ENCODE results near the gene IL13RA1. TPM values are rescaled to one million over a fixed set of nuclear protein-coding genes. Genes with fewer than 3 reads are reported as not detected.
A peak's percentile ranks its signal among the peaks of the same experiment; 100 is the strongest.
"Not testable (repeated sequence)": the region's sequence is repeated elsewhere in the genome, so short reads cannot be mapped to it uniquely, and the experiment has no call there.

IL13RA1 gene
- total RNA-seq, 1 donor from 2014 or later = 44.6 TPM

DNA sequence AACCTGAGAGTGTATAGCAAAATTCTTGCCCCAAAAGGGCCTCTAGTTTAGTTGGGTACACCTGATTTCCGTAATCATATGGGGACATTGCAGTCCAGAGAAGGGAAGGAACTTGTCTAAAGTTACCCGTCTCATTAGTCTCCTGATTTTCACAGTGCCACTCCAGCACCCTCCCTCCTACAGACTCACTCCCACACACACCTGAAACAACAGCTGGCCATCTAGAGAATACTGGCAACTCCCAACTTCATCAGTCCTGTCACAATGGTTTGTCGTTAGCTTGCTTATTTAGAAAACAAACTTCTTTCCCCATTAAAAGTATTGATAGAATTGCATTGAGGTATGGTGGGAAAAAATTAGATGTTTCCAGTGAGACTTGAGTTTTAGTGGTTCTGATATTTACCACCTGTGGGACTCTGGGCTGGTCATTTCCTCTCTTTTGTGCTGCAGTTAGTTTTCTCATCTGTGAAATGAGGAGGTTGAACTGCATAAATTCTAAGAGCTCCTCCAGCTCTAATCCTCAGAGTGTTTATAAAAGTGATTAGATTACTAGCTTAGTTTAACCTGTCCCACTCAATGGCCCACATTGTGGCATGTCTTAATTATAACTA, 1.7 kb downstream of the IL13RA1 start:
- no peak for DNase-seq (ENCODE audit: low read depth, low spot score)

DNA sequence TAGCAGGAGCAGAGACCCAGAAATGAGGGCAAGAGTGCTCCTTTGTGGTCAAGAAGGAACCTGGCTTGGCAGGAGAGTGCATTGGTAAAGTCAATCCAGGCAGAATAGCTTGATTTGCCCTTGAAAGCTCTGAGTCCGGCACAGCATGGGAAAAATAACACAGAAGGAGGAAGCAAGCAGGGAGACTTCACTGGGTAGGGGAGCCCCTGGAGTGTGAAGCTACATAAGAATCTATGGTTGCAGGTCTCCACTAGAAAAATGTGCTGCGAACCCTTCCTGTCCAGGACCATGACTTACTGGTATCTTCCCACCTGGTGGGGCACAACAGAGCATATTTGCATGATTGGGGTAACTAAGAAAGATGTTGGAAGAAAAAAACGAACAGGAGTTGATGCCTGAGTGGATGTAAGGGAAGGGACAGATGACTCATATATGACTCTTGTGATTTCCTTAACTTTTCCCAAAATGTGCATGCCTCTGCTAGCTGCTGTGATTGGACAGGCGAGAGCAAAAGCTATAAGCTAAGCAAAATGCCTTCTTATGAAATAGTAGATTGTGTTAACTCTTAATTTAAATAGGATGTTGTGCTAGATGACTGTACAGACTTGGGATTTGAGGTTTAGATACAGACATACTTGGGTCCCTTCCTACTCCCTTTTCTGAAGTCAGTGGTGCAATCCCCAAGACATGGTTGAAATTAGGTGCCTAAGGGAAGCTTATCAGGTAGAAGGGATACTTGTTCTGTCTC, 3.3 kb downstream of the IL13RA1 start:
- peak; percentile 13 for DNase-seq (ENCODE audit: low read depth, low spot score)

GRCh38 chrX:118732551-118732950, 5.1 kb downstream of the IL13RA1 start:
- DNase-seq (ENCODE audit: low read depth, low spot score) = not testable (repeated sequence)

- DNase-seq (ENCODE audit: low read depth, low spot score) = no peak
Observed at GRCh38 chrX:118734909-118735308, 7.5 kb downstream of the IL13RA1 start.

DNA sequence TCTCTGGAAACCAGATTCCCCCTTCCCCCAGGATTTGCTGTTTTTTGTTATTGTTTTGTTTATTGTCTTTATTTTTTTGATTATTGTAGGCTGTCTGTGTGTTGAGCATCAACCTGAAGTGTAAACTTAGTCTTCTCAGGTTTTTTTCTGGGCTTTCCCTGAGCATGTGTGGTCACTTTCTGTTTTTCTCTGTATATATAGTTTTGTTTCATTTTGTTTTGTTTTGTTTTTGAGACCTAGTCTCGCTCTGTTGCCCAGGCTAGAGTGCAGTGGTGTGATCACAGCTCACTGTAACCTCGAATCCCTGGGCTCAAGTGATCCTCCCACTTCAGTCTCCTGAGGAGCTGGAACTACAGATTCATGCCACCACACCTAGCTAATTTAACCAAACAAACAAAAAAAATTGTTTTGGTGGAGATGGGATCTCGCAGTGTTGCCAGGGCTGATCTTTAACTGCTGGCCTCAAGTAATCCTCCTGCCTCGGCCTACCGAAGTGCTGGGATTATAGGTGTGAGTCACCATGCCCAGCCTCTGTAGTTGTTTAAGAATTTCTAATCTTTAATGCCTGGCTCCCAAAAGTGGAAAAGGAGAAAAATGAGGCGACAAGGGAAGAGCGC, 9.1 kb downstream of the IL13RA1 start:
- DNase-seq (ENCODE audit: low read depth, low spot score) = no peak

DNA sequence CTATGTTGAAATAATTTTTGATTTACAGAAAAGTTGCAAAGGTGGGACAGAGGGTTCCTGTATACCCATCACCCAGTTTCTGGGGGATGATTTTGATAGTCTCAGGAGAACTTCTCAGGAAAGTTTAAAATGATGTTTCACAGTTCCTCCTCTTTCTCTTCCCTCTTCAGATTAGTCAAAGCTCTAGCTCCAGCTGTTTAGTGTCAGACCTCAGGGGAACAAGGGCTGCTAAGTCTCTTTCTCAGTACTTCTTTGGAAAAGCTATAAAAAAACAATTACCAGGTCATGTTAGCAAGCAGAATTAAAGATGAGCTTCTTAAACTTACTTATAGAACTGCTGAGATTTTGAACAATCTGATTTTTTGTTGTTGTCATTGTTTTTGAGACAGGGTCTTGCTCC, 12.2 kb downstream of the IL13RA1 start:
- no peak for DNase-seq (ENCODE audit: low read depth, low spot score)

DNA sequence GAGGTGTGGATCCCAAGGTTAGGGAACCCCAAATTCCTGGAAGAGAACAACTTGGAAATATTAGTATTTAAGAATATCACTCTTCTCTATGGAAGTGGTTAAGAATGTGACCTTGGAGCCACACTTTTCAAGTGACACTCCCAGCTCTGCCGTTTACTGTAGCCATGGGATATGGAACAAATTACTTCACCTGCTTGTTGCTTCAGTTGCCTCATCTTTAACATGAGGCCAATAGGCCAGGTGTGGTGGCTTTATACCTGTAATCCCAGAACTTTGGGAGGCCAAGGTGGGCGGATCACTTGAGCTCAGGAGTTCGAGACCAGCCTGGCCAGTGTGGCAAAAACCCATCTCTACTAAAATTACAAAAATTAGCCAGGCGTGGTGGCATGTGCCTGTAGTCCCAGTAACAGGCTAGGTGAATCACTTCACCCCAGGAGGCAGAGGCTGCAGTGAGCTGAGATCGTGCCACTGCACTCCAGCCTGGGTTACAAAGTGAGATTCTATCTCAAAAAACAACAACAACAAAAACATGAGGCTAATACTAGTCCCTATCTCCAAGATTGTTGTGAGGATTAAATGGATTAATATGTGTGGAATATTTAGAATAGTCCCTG, 13.0 kb downstream of the IL13RA1 start:
- DNase-seq (ENCODE audit: low read depth, low spot score) = no peak

- no peak for DNase-seq (ENCODE audit: low read depth, low spot score)
Observed at GRCh38 chrX:118742176-118742575, 14.8 kb downstream of the IL13RA1 start.

GRCh38 chrX:118745570-118745969, 18.2 kb downstream of the IL13RA1 start:
- DNase-seq (ENCODE audit: low read depth, low spot score) = no peak

- DNase-seq (ENCODE audit: low read depth, low spot score) = peak; percentile 37
Observed at GRCh38 chrX:118751950-118752783, 24.8 kb downstream of the IL13RA1 start.

DNA sequence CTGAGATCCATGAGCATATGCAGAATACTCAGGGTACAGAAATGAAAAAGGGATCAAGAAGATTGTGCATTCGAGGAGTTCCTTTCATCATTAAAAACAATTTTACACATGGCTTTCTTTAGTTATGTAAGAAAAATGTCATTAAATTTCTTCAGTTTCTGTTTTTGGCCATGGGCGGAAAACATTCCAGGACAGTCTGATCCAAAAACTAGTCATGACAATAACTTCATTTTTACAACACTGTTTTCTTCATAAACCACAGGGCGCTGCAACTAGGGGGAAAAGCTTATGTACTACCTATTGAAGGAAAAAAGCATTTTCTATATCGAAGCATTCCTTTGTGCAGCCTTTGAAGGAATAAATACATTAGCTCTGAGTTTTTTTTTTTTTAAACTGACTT, 28.2 kb downstream of the IL13RA1 start:
- no peak for DNase-seq (ENCODE audit: low read depth, low spot score)

GRCh38 chrX:118756101-118756500, 28.7 kb downstream of the IL13RA1 start:
- DNase-seq (ENCODE audit: low read depth, low spot score) = no peak

GRCh38 chrX:118758511-118758910, 31.1 kb downstream of the IL13RA1 start:
- no peak for DNase-seq (ENCODE audit: low read depth, low spot score)

- no peak for DNase-seq (ENCODE audit: low read depth, low spot score)
Observed at GRCh38 chrX:118760025-118760424, 32.6 kb downstream of the IL13RA1 start.

- no peak for DNase-seq (ENCODE audit: low read depth, low spot score)
Observed at GRCh38 chrX:118761939-118762707, 34.7 kb downstream of the IL13RA1 start.

- DNase-seq (ENCODE audit: low read depth, low spot score) = no peak
Observed at GRCh38 chrX:118763489-118763888, 36.1 kb downstream of the IL13RA1 start.

- DNase-seq (ENCODE audit: low read depth, low spot score) = no peak
Observed at GRCh38 chrX:118764122-118764521, 36.7 kb downstream of the IL13RA1 start.

DNA sequence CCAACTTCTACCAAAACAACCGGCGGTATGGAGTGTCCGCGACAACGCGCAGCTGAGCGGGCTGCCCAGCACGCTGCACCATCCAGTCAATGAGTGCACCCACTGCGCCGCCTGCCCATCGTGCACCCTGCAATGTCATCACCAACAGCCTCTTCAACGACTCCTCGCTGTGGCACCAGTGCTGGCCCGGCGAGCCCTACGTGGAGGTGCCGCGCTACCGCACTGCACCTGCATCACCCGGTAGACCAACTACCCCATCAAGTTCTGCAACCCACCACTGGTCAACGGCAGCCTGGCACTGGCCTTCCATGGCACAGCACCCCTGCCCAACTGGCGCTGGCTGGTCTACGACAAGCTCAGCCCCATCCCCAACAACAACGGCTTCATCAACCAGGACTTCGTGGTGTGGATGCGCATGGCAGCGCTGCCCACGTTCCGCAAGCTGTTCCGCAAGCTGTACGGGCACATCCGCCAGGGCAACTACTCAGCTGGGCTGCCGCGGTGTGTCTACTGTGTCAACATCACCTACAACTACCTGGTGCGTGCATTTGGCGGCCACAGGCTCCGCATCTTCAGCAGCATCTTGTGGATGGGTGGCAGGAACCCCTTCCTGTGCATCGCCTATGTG, 42.8 kb downstream of the IL13RA1 start:
- DNase-seq (ENCODE audit: low read depth, low spot score) = no peak

DNA sequence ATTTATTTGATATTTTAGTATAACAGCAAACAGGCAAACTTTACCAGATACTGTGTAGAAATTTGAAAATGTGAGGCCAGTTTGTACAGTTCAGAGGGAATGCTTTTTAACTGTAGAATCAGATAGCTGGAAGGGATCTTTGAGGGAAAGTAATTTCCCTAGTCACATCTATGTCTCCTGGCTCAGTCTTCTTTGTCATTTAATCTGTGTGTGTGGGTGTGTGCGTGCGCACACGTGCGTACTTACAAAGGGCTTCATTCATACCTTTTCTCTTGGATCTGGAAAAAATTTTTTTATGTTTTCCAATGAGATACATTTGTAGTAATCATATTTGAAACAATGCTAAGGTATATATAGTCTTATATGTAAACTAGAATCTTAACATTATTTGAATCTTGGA, 44.6 kb downstream of the IL13RA1 start:
- DNase-seq (ENCODE audit: low read depth, low spot score) = no peak

- no peak for DNase-seq (ENCODE audit: low read depth, low spot score)
Observed at GRCh38 chrX:118773782-118774181, 46.4 kb downstream of the IL13RA1 start.
